Uterus (tissue), 2 donors: ENCODE results near the gene ADARB1.

Experiments
- CTCF ChIP-seq, 4 experiments: fragments of 200-600 bp in 2 of 4; fragments of 450-650 bp in 2 of 4; sonication (generic) in 2 of 4; IDR thresholded peaks; one replicate each; pipeline ENCODE4 v1.5.1; 2016 to 2019; ENCODE audit warnings: antibody characterized with exemption in 4 of 4, mild to moderate bottlenecking in 2 of 4, moderate library complexity in 1 of 4
- POLR2A ChIP-seq, 2 donors: fragments of 450-650 bp; IDR thresholded peaks; one replicate each; pipeline ENCODE4 v1.6.1; 2016; ENCODE audit warnings: antibody characterized with exemption in 2 of 2, mild to moderate bottlenecking in 1 of 2, moderate library complexity in 1 of 2

GRCh38 chr21:45060089-45060488, 14.3 kb upstream of the ADARB1 start:
- no peak for TF ChIP-seq CTCF (IDR thresholded peaks at IDR 0.05)
- no peak for TF ChIP-seq POLR2A (IDR thresholded peaks at IDR 0.05)
